ENCODE data around the gene DALRD3.
A peak's percentile ranks its signal among the peaks of the same experiment; 100 is the strongest.
"Not testable (repeated sequence)": the region's sequence is repeated elsewhere in the genome, so short reads cannot be mapped to it uniquely, and the experiment has no call there.

The DALRD3 gene

GRCh38 chr3:49012441-49013017 lies 5.9 kb downstream of the DALRD3 start:
- H3K4me2 ChIP-seq (ENCODE audit: low read length): no peak overlapping the region
- no peaks in the 10 kb centered on the region for H3K9me3 ChIP-seq (replicated peaks; ENCODE audit: low read length)
- no peak overlapping the region for H3K9ac ChIP-seq (ENCODE audit: low read depth, low read length)
- peaks cover 29% of the 10 kb centered on the region for H3K4me1 ChIP-seq (ENCODE audit: control insufficient read depth, insufficient read depth, low read length)
- H3K27me3 ChIP-seq (ENCODE audit: control insufficient read depth, insufficient read depth, low read length): no peaks in the 10 kb centered on the region
- H3K36me3 ChIP-seq (ENCODE audit: insufficient read depth, low read length): peaks cover 48% of the 10 kb centered on the region
- H3K4me3 ChIP-seq (ENCODE audit: low read length): no peak overlapping the region

GRCh38 chr3:49009396-49009795 lies 9.0 kb downstream of the DALRD3 start:
- peaks cover 34% of the 10 kb centered on the region for H3K4me1 ChIP-seq (ENCODE audit: control insufficient read depth, insufficient read depth, low read length)

GRCh38 chr3:49008627-49009026 lies 9.8 kb downstream of the DALRD3 start:
- H3K4me2 ChIP-seq (ENCODE audit: low read length): peak overlapping the region; percentile 100
- H3K9ac ChIP-seq (ENCODE audit: low read depth, low read length): peak overlapping the region; percentile 91
- peak overlapping the region; percentile 82 for H3K4me3 ChIP-seq (ENCODE audit: low read length)
- H3K9me3 ChIP-seq (replicated peaks; ENCODE audit: low read length); H3K27me3 ChIP-seq (ENCODE audit: control insufficient read depth, insufficient read depth, low read length): not testable (repeated sequence)
- peaks cover 31% of the 10 kb centered on the region for H3K4me1 ChIP-seq (ENCODE audit: control insufficient read depth, insufficient read depth, low read length)
- H3K36me3 ChIP-seq (ENCODE audit: insufficient read depth, low read length): peaks cover 18% of the 10 kb centered on the region

More at GRCh38 chr3:49009396-49009795, 9.0 kb downstream of the DALRD3 start:
- no peak overlapping the region for H3K4me2 ChIP-seq (ENCODE audit: low read length)
- H3K36me3 ChIP-seq (ENCODE audit: insufficient read depth, low read length): peaks cover 25% of the 10 kb centered on the region
- no peaks in the 10 kb centered on the region for H3K9me3 ChIP-seq (replicated peaks; ENCODE audit: low read length)
- no peaks in the 10 kb centered on the region for H3K27me3 ChIP-seq (ENCODE audit: control insufficient read depth, insufficient read depth, low read length)
- no peak overlapping the region for H3K9ac ChIP-seq (ENCODE audit: low read depth, low read length)
- H3K4me3 ChIP-seq (ENCODE audit: low read length): no peak overlapping the region

DNA sequence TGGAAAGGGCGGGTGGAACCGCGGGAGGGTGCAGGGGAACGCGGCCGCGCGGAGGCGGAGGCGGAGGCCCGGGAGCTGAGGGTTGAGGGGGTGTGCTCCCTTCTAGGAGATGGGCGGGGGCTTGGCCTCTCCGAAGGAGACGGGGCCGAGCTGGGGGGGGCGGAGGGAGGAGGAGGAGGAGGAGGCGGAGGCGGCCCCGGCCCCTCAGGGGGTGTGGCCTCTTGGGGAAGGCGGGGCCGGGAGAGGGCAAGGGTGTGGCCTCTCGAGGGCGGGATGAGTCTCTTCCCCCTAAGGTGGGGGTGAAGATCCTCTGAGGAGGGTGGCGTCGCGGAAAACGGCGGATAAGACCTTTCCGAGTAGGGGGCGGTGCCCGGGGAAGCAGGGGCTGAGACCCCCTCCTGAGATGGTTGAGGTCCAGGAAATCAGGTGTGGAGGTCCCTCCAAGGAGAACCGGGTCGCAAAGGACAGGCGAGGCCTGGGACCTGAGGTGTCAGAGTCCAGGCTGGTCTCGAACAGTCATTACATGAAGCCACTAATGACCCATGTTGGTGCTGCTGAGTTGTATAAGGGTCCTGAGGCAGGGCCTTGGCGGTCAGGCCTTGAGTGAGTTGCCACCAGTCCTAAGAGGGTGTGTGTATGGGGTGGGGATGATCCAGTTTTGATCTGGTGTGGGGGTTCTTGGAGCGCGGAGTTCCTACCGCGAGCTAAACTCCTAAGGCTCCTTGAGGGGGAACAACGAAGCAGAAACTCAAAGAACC lies 10.4 kb downstream of the DALRD3 start:
- Histone ChIP-seq H3K4me2 (ENCODE audit: low read length) (peak overlapping the region; percentile 100), H3K4me1 (ENCODE audit: control insufficient read depth, insufficient read depth, low read length) (peaks cover 24% of the 10 kb centered on the region), H3K4me3 (ENCODE audit: low read length) (peak overlapping the region; percentile 82), H3K36me3 (ENCODE audit: insufficient read depth, low read length) (peaks cover 15% of the 10 kb centered on the region), H3K27me3 (ENCODE audit: control insufficient read depth, insufficient read depth, low read length) (no peaks in the 10 kb centered on the region), H3K9me3 (replicated peaks; ENCODE audit: low read length) (no peaks in the 10 kb centered on the region), H3K9ac (ENCODE audit: low read depth, low read length) (peak overlapping the region; percentile 91)

DNA sequence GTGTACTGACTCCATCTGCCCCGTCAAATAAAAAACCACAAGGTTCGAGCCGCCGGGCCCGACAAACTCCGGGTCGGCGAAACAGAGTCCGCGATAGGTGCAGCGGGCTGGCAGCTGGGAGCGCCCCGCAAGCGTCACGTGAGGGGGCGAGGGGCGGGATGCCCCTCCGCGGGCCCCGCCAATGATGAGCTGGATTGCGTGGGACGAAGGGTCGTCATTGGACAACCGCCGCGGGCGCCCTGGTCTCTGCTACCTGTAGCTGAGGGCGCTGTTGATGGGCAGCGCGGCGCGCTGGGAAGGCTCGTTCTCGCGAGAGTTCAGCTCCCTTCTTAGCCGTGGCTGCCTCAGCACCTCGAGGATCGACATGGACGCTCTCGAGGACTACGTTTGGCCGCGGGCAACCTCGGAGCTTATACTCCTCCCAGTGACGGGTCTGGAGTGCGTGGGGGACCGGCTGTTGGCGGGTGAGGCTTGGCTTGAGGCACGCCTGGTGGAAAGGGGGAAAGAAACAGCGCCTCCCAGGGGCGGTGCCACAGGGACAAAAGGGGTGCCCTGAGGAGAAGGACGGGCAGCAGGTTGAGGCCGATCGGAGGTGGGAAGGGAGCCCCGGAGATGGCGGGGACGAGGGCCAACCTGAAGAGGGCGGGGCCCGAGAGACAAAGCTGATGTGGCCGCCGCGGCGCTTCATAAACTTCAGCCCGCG lies 11.2 kb downstream of the DALRD3 start, which contains the start of gene WDR6:
Gene WDR6 (plus strand): TSS at position 324 of the 703 bp plus-strand sequence. CDS start 41 bp downstream, at position 365.
- peak within 1 kb of the TSS; percentile 82 for H3K4me3 ChIP-seq (ENCODE audit: low read length)
- peaks cover 17% of the 10 kb centered on the region for H3K4me1 ChIP-seq (ENCODE audit: control insufficient read depth, insufficient read depth, low read length)
- peaks cover 10% of the 10 kb centered on the region for H3K36me3 ChIP-seq (ENCODE audit: insufficient read depth, low read length)
- H3K9me3 ChIP-seq (replicated peaks; ENCODE audit: low read length): no peaks in the 10 kb centered on the region
- peak within 1 kb of the TSS; percentile 91 for H3K9ac ChIP-seq (ENCODE audit: low read depth, low read length)
- H3K4me2 ChIP-seq (ENCODE audit: low read length): peak within 1 kb of the TSS; percentile 100
- no peaks in the 10 kb centered on the region for H3K27me3 ChIP-seq (ENCODE audit: control insufficient read depth, insufficient read depth, low read length)

DNA sequence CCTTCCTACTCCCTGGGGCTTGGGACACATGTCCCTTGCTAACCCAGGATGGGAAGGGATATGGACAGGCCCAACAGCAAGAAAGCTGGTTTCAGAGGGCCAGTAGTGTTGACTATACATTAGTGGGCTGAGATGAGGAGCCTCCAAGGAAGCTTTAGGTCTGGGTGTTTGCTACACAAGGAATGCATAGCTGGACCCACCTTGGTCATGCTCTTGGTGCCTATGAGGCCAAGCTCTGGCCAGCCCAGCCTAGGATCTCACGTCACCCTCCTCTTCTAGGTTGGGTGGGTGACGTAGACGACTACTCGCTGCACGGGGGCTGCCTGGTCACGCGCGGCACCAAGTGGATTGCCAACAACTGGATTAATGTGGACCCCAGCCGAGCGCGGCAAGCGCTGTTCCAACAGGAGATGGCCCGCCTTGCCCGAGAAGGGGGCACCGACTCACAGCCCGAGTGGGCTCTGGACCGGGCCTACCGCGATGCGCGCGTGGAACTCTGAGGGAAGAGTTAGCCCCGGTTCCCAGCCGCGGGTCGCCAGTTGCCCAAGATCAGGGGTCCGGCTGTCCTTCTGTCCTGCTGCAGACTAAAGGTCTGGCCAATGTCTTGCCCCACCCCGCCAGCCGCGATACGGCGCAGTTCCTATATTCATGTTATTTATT lies 11.8 kb downstream of the DALRD3 start:
- peaks cover 6% of the 10 kb centered on the region for H3K36me3 ChIP-seq (ENCODE audit: insufficient read depth, low read length)
- H3K4me3 ChIP-seq (ENCODE audit: low read length): peak overlapping the region; percentile 82
- H3K4me1 ChIP-seq (ENCODE audit: control insufficient read depth, insufficient read depth, low read length): peaks cover 17% of the 10 kb centered on the region
- H3K9ac ChIP-seq (ENCODE audit: low read depth, low read length): peak overlapping the region; percentile 91
- H3K9me3 ChIP-seq (replicated peaks; ENCODE audit: low read length): no peaks in the 10 kb centered on the region
- H3K27me3 ChIP-seq (ENCODE audit: control insufficient read depth, insufficient read depth, low read length): no peaks in the 10 kb centered on the region
- peak overlapping the region; percentile 100 for H3K4me2 ChIP-seq (ENCODE audit: low read length)

DNA sequence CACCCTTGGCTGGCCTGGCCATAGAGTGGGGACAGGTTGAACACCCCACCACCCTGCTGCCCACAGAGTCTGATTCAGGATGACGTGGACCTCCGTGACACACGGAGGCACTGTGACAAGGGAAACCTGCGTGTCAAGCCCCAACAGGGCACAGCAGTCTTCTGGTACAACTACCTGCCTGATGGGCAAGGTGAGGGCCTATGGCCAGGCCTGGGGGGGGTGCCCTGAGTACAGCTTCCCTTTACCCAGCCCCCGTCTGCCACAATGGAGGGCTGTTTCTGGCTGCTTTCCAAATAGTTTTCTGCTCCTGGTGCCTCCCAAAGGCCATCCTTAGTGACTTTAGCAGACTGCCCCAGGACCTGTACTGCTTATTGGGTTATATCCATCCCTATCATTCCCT lies 12.4 kb downstream of the DALRD3 start:
- H3K36me3 ChIP-seq (ENCODE audit: insufficient read depth, low read length): peaks cover 3% of the 10 kb centered on the region
- H3K9me3 ChIP-seq (replicated peaks; ENCODE audit: low read length): no peaks in the 10 kb centered on the region
- peaks cover 17% of the 10 kb centered on the region for H3K4me1 ChIP-seq (ENCODE audit: control insufficient read depth, insufficient read depth, low read length)
- peak overlapping the region; percentile 100 for H3K4me2 ChIP-seq (ENCODE audit: low read length)
- no peaks in the 10 kb centered on the region for H3K27me3 ChIP-seq (ENCODE audit: control insufficient read depth, insufficient read depth, low read length)
- H3K9ac ChIP-seq (ENCODE audit: low read depth, low read length): peak overlapping the region; percentile 91
- H3K4me3 ChIP-seq (ENCODE audit: low read length): peak overlapping the region; percentile 82

GRCh38 chr3:49005303-49005680 lies 13.1 kb downstream of the DALRD3 start:
- H3K9me3 ChIP-seq (replicated peaks; ENCODE audit: low read length): no peaks in the 10 kb centered on the region
- H3K36me3 ChIP-seq (ENCODE audit: insufficient read depth, low read length): peaks cover 3% of the 10 kb centered on the region
- H3K4me2 ChIP-seq (ENCODE audit: low read length): no peak overlapping the region
- no peak overlapping the region for H3K9ac ChIP-seq (ENCODE audit: low read depth, low read length)
- H3K4me1 ChIP-seq (ENCODE audit: control insufficient read depth, insufficient read depth, low read length): peaks cover 17% of the 10 kb centered on the region
- H3K27me3 ChIP-seq (ENCODE audit: control insufficient read depth, insufficient read depth, low read length): no peaks in the 10 kb centered on the region
- H3K4me3 ChIP-seq (ENCODE audit: low read length): no peak overlapping the region

GRCh38 chr3:49004352-49005302 lies 13.8 kb downstream of the DALRD3 start:
- Histone ChIP-seq H3K36me3 (ENCODE audit: insufficient read depth, low read length) (peaks cover 3% of the 10 kb centered on the region), H3K9me3 (replicated peaks; ENCODE audit: low read length) (no peaks in the 10 kb centered on the region), H3K4me3 (ENCODE audit: low read length) (no peak overlapping the region), H3K27me3 (ENCODE audit: control insufficient read depth, insufficient read depth, low read length) (no peaks in the 10 kb centered on the region), H3K9ac (ENCODE audit: low read depth, low read length) (no peak overlapping the region), H3K4me2 (ENCODE audit: low read length) (no peak overlapping the region), H3K4me1 (ENCODE audit: control insufficient read depth, insufficient read depth, low read length) (peaks cover 17% of the 10 kb centered on the region)

DNA sequence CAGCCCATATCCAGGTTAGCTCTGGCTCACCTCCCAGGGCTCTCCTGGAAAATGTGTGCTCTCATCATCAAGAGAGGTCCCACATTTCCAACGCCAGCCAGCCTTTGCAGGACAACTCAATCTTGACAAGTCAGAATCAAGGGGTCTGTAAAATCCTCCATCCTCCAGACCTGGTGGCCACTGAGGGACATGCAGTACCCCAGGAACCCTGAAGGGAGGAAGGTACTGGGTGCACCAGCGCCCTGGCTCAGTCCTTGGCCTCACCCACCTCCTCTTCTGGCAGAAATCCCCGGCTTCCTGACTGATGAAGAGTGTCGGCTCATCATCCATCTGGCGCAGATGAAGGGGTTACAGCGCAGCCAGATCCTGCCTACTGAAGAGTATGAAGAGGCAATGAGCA lies 17.2 kb downstream of the DALRD3 start:
- Histone ChIP-seq H3K27me3 (ENCODE audit: control insufficient read depth, insufficient read depth, low read length) (no peaks in the 10 kb centered on the region), H3K4me2 (ENCODE audit: low read length) (no peak overlapping the region), H3K36me3 (ENCODE audit: insufficient read depth, low read length) (peaks cover 5% of the 10 kb centered on the region), H3K4me1 (ENCODE audit: control insufficient read depth, insufficient read depth, low read length) (peaks cover 4% of the 10 kb centered on the region), H3K4me3 (ENCODE audit: low read length) (no peak overlapping the region), H3K9ac (ENCODE audit: low read depth, low read length) (no peak overlapping the region), H3K9me3 (replicated peaks; ENCODE audit: low read length) (no peaks in the 10 kb centered on the region)
